Measurements from ENCODE around the gene SPA17. TPM values are rescaled to one million over a fixed set of nuclear protein-coding genes. Genes with fewer than 3 reads are reported as not detected.

Gene SPA17
- total RNA-seq, 1 donor from 2014 or later, result 13.4 TPM

- Mint-ChIP-seq H3K4me3 (no peak overlapping the region), H3K27ac (no peak overlapping the region), H3K9me3 (no peaks in the 10 kb centered on the region), H3K27me3 (no peaks in the 10 kb centered on the region), H3K36me3 (peaks cover 4% of the 10 kb centered on the region), H3K4me1 (ENCODE audit: unreplicated experiment) (peaks cover 6% of the 10 kb centered on the region)
- no peak for DNase-seq (ENCODE audit: extremely low spot score, unreplicated experiment)
- TF ChIP-seq CTCF (conservative IDR thresholded peaks at IDR 0.05), result no peak
These were observed 29.9 kb upstream of the SPA17 start for GRCh38 chr11:124643605-124644425.

GRCh38 chr11:124644426-124645280 is 29.1 kb upstream of the SPA17 start:
- Mint-ChIP-seq H3K4me1 (ENCODE audit: unreplicated experiment) (peaks cover 6% of the 10 kb centered on the region), H3K36me3 (peaks cover 4% of the 10 kb centered on the region), H3K27me3 (no peaks in the 10 kb centered on the region), H3K9me3 (no peaks in the 10 kb centered on the region), H3K27ac (peak overlapping the region; percentile 8), H3K4me3 (peak overlapping the region; percentile 3)
- peak; percentile 93 for TF ChIP-seq CTCF (conservative IDR thresholded peaks at IDR 0.05)
- no peak for DNase-seq (ENCODE audit: extremely low spot score, unreplicated experiment)

GRCh38 chr11:124646148-124646547 is 27.6 kb upstream of the SPA17 start:
- DNase-seq (ENCODE audit: extremely low spot score, unreplicated experiment), result no peak
- Mint-ChIP-seq H3K36me3 (peaks cover 4% of the 10 kb centered on the region), H3K27me3 (no peaks in the 10 kb centered on the region), H3K4me1 (ENCODE audit: unreplicated experiment) (peaks cover 6% of the 10 kb centered on the region), H3K27ac (no peak overlapping the region), H3K4me3 (no peak overlapping the region), H3K9me3 (no peaks in the 10 kb centered on the region)
- TF ChIP-seq CTCF (conservative IDR thresholded peaks at IDR 0.05), result no peak

GRCh38 chr11:124648610-124649009 is 25.1 kb upstream of the SPA17 start:
- no peak for TF ChIP-seq CTCF (conservative IDR thresholded peaks at IDR 0.05)
- no peaks in the 10 kb centered on the region for H3K9me3 Mint-ChIP-seq
- peaks cover 4% of the 10 kb centered on the region for H3K36me3 Mint-ChIP-seq

GRCh38 chr11:124656774-124657630 is 16.7 kb upstream of the SPA17 start:
- no peak for DNase-seq (ENCODE audit: extremely low spot score, unreplicated experiment)
- Mint-ChIP-seq H3K4me3 (peak overlapping the region; percentile 51), H3K36me3 (peaks cover 8% of the 10 kb centered on the region), H3K27ac (peak overlapping the region; percentile 59), H3K27me3 (no peaks in the 10 kb centered on the region), H3K9me3 (no peaks in the 10 kb centered on the region), H3K4me1 (ENCODE audit: unreplicated experiment) (peaks cover 20% of the 10 kb centered on the region)
- no peak for TF ChIP-seq CTCF (conservative IDR thresholded peaks at IDR 0.05)

More at GRCh38 chr11:124648610-124649009, 25.1 kb upstream of the SPA17 start:
- H3K27ac Mint-ChIP-seq, result no peak overlapping the region
- no peak for DNase-seq (ENCODE audit: extremely low spot score, unreplicated experiment)
- no peak overlapping the region for H3K4me3 Mint-ChIP-seq
- H3K27me3 Mint-ChIP-seq, result no peaks in the 10 kb centered on the region
- H3K4me1 Mint-ChIP-seq (ENCODE audit: unreplicated experiment), result peaks cover 6% of the 10 kb centered on the region

All from type B pancreatic cell (in vitro differentiated cells).